ENCODE data around the gene CFAP46. TPM values are rescaled to one million over a fixed set of nuclear protein-coding genes. Genes with fewer than 3 reads are reported as not detected.

Gene CFAP46
- total RNA-seq, 1 donor from 2014 or later: 0.48 TPM

DNA sequence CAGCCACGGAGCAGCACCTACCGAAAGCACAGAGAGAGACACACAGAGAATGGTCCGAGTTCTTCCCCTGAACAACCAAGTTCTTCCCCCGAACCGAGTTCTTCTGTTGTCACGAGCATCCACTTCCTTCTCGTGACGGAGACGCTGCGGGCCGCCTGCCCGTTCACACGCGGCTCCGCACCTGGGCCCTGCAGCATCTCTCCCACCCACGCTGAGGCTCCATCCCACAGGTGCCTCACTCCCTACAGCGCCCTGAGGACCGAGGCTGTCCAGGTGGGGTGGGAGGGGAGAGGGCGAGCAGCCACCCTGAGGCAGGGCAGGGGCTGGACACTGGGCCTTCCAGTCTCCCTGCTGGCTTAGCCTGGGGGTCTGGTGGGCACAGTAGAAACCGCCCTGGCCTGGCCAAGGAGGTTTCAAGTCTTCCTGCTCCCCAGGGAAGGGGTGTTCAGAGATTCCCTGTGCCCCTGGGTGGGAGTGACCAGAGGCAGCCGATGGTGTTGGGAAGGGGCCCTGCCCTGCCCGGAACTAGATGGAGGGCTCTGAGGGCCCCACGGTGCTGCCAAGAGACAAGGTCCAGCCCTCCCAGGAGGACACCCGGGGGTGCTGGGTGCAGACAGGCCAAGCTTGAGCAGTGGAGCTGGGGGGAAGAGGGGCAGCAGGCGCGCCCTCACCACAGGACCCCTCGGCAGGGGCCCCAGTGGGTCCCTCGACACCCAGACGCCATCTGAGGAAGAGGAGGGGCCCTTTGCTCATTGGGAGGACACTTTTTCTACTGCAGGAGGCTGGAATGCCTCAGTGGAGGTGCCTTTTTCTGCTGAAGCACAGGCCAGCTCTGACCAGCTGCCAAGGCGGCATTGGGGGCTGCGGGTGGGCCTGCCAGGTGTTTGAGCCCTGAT is 151.2 kb downstream of the CFAP46 start:
- no peak for DNase-seq (ENCODE audit: low spot score)

DNA sequence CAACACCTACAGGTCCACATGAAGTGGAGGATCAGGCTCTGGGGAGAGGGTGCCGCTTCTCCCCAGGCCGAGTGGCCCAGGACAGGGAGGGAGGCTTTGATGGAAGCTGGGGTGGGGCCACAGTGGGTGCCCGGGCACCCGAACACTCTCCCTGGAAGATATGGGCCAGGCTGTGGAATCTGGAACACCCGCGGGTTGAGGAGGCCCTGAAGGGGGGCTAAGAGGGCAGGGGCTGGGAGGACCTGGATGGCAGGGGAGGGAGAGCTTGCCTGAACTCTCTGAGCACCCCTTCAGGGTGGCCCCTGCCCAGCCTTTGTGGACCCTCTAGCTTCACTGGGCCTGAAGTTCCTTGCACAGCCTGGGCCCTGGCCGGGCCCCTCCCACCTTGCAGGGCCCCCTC is 151.9 kb downstream of the CFAP46 start:
- no peak for DNase-seq (ENCODE audit: low spot score)

DNA sequence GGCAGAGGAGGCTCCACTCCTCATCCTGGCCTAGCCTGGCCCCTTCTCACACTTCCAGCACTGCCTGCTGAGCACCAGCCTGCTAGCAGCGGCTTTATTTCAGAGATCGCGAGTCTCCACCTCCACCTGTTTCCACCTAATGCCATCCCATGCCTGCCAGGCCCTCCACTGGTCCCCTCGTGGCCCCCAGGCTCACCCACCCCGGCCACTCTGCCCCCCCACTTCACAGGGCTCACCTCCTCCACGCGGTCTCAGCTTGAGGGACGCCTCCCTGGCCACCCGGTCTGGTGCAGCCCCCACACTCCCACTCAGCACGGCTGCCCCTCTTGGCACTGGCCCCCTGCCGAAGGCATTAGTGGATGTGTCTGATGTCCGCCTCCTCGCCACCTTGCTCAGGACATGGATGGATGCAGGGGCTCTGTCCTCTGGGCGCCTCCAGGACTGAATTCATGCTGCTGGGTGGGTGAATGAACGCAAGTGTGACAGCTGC is 152.7 kb downstream of the CFAP46 start:
- DNase-seq (ENCODE audit: low spot score): no peak

DNA sequence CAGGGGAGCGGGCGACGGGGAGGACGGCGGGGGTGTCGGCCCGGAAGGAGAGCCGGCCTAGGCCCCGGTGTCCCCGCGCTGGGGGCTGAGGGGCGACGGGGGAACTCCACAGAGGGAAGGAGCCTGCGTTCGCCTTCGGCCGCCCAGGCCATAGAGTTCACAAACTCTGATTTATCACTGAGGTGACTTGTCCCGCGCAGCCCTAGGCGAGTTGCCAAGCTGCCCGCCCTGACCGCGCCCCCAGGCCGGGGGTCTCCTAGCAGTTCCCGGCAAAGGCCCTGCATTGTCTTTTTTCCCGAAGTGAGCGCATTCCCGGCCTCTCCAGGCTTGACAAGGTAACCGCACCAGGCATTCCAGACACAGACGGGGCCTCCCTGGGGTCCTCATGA is 153.5 kb downstream of the CFAP46 start:
- no peak for DNase-seq (ENCODE audit: low spot score)

DNA sequence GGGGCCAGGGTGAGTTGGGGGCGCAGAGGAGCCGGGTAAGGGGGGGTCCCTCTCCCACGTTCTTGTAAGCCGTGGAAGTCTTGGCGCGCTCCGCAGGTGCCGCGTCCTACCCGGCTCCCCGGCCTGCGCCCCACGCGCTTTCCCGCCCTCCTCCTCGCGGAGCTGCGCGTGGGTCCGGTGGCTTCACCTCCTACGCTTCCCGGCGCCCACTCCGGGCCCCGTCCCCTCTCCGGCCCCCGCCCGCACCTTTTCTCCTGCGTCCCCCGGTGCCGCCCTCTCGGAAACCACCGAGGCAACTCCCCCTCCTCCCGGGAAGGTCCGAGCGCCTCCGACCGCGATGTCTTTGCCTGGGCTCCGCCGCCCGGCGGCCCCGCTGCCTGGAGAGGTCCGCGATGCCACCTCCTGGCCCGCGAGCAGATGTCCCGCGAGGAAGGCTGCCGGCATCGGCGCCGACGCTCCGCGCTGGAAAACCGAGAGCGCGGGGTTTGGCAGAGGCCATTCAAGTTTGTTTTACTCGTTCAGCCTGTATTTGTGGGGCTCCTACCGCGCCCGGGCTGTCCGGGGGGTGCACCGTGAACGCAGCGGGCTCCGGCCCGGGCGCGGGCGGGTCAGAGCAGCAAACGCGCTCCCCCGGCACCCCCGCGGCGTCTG is 154.1 kb downstream of the CFAP46 start:
- no peak for DNase-seq (ENCODE audit: low spot score)

DNA sequence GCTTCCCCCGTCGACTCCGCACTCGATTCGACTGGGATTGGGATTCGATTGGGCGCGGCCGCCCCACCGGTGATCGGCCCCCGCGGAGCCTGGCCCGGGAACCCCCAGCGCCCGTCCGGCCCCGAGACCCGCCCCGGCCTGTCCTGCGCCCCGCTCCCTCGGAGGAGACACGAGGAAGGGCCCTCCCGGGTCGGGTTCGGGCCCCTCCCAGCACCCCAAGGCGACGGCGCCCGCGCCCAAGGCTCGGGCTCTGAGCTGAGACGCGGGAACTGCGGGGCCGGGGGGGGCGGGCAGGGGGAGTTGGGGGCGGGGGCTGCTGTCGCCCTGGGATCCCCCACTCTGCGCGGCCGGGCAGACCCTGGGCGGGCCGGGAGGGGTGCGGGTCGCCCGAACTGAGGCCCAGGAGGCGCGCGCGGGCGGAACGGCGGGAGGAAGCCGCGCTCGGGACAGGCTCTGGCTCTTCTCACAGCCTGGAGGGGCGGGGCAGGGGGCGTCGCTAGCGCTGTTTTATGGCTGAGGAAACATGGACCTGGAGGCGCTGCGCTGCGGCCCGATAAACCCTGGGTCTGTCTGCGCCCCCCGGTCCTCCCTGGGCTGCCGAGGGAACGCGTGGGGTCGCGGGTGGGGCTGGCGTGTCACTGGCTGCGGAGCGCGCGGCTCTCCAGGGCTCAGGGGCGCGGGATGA is 154.7 kb downstream of the CFAP46 start:
- peak; percentile 27 for DNase-seq (ENCODE audit: low spot score)

DNA sequence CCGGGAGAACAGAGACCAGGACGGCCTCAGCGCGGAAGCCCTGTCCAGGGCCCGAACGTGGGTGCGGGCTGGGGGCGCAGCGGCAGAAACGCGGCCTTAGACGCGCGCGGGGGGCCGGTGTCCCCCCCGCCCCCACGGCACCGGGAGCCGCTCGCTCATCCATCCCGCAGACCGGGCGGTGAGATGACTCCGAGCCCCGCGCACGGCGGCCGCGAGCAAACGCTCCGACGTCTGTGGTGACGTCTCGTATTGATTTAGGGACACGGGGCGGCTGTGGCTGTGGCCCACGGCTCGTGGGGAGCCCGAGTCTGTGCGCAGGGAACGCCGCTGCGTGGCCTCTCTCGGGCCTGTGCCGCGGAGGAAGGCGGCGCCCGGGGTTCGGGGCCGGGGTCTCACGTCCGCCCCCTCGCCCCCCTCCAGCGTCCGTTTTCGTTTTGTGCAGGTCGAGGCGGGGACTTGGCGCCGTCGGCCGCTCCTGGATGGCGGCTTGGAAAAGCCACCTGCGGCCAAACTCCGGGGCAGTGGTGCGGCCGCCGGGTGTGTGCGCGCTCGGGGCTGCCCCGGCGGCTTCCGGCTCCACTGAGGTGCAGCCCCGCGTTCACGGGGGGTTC is 155.4 kb downstream of the CFAP46 start:
- DNase-seq (ENCODE audit: low spot score): no peak

DNA sequence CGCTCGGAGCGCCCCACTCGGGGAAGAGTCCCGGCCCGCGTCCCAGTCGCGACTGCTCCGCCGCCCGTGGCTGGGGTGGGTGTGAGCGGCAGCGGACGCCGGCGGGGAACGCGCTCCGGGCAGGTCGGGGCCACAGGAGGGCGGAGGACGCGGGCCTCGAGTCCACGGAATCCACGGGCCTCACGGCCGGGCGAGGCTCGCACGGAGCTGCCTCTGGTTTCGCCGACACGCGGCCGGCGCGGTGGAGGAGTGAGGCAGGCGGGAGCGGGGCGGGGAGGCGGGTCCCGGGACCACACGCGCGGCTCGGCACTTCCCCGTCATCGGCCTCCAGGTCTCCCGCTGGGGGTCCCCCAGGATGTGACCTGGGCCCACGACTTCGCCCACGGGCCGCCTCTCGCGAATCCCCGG is 155.9 kb downstream of the CFAP46 start:
- DNase-seq (ENCODE audit: low spot score): no peak

DNA sequence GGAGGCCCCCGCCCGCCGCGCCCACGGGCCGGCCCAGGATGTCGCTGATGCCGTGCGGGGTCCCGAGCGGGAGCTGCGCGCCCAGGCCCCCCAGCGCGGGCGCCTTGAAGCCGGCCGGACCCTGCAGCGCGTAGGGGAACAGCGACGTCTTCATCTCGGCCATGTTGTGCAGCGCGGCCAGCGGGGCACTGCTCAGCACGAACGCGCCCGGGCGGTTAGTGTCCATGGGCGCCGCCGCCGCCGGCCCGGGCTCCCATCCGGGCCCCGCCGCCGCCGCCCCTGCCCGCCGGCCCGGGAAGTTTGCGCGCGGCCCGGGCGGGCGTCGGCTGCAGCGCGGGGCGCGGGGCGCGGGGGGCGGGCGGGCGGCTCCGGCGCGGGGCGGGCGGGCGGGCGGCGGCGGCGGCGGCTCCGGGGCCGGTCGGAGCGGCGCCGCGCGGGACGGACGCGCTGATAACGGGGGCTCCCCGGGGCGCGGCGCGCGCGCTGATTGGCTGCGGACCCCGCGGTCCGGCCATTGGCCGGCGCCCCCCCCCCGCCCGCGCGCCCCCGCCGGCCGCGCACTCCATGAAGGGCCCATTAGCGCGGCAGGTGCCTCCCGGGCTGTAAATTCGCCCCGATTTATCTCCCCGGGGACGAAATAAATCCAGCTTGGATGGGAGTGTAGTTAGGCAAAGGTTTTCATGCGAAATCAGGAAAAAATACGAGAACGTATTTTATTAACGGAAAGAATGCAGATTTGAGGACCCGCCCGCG is 156.5 kb downstream of the CFAP46 start, which contains the start of gene NKX6-2:
TSS of gene NKX6-2 (minus strand) at position 425 of the 753 bp plus-strand sequence. CDS start at position 226, 199 bp downstream.
- no peak for DNase-seq (ENCODE audit: low spot score)

DNA sequence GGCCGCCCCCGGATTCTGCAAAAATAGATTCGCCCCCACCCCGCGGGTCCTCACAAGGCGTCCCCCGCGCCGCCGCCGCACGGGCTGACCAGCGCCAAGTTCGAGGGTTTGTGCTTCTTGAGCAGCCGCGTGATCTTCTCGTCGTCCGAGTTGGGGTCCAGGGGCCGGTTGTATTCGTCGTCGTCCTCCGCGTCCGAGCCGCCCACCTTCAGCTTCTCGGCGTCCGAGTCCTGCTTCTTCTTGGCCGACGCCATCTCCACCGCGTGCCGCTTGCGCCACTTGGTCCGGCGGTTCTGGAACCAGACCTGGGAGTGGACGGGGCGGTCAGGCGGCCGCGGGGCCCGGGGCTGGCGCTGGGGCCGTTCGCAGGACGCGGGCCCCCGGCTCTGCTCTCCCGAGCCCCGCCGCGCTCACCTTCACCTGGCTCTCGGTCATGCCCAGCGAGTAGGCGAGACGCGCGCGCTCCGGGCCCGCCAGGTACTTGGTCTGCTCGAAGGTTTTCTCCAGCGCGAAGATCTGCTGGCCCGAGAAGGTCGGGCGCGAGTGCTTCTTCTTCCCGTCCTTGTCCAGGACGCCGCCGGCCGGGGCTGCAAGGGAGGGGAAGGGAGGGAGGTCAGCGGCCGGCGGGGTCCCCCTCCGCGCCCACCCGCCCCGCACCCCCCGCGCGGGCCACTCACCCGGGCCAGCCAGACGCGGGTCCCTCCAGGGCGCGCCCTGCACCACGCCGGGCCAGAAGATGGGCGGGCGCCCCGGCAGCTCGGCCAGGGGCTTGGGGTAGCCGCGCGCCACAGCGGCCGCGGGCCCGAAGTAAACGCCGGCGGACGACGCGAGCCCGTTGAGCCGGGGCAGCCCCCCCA is 157.3 kb downstream of the CFAP46 start:
- DNase-seq (ENCODE audit: low spot score): no peak

DNA sequence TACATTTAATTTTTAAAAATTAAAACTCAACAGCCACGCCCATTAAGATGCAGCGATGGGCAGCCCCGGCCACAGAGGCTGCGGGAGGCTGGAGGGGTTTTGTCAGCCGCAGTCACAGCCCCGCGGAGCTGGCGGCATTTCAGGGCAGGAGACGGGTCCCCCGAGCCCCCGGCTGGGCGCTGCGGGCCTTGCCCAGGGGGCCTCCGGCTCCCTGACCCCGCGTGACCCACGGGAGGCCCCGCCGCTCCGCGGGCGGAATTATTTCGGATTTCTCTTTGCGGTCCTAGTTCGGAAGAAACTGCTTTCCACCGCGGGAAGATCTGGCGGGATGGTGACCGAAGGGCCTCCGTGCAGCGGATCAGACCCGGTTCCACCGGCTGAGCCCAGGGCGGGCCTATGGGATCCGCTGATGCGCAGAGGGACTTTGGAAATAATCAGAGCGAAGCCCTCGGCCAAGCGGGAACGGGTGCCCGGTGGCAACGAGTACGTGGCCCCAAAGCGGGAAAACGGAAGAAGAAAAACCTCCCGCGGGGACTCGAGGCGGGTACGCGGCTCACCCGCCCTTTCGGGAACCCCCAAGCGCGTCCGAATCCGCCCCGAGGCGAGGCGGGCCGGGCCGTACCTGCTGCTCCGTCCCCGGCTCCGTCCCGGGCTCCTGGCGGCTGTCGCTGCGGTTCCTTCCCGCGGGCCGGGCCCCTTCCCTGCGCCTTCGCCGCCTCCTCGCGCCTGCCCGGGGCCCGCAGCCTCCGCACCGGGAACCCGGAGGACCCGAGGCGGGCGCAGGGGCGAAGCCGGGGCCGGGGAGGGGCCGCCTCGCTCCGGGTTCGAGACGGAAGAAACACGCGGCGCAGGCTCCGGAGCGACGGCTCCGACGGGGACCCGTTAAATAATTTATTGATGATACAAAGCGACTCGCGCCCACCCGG is 158.2 kb downstream of the CFAP46 start:
- no peak for DNase-seq (ENCODE audit: low spot score)

DNA sequence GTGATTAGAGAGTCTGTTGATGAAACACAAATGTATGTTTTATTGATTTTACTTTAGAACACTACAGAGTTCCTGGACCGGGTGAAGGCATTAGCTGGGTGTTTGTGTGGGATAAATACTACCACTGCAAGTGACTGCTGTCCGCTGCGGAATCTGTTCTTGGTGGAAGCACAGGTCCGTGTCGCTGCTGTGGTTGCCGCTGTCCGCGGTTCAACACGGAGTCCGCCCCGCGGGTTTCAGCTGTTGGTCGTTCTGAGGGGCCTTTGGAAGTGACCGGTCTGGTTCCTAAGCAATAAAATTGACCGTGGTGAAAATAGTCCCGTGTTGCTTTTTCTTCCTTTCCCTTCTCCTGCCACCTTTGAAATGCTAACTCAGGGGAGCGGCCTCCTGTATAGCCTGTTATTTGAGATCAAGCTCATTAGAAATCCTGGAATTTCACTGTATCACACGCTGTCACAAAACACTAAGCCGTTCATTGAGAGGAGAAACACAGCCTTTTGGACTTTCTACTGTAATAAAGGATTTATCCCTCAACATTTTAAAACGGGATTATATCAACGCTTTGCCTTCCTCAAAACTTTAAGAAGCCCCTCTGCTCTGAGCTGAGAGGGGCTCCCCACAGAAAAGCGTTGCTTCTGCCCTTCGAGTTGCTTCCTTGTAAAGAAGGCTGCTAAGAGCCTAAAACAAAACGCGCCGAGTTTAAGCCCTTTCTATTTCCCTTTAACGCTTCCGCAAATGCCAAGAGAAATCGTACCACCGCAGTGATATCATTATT is 159.0 kb downstream of the CFAP46 start:
- DNase-seq (ENCODE audit: low spot score): no peak

DNA sequence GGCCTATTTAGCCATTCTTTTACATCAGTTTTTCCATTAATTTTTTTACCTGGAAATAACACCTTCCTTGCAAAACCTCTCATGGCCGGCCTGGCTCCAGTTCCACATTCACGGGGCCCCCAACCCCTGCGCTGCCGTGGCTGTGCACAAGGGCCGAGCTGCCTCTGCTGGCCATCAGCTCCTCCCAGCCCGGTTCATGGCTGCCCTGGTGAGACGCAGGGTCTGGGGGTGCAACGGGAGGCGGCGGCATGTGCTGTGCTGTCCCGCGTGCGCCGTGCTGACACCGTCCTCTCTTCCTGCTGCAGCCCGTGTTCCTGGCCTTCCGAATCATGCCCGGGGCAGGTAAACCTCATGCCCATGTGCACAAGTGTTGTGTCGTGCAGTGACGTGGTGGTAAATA is 160.8 kb downstream of the CFAP46 start:
- DNase-seq (ENCODE audit: low spot score): no peak

DNA sequence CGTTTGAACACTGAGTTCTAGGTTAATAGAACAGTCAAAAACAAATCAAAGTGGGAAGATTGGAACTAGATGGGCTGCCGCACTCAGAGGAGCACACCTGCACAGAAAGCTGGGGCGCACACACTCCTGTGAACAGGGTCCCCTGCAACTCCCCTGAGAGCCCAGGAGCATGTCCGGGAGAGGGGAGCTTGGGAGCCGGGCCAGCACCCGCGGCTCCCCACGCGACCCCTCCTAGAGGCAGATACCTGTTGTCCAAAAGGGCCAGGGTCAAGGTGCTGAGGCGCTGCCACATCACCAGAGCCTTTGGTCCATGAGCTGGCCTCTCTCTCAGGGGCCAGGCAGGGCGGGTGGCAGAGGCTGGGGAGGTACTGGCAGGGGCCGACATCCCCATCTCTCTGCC is 162.0 kb downstream of the CFAP46 start:
- DNase-seq (ENCODE audit: low spot score): no peak

DNA sequence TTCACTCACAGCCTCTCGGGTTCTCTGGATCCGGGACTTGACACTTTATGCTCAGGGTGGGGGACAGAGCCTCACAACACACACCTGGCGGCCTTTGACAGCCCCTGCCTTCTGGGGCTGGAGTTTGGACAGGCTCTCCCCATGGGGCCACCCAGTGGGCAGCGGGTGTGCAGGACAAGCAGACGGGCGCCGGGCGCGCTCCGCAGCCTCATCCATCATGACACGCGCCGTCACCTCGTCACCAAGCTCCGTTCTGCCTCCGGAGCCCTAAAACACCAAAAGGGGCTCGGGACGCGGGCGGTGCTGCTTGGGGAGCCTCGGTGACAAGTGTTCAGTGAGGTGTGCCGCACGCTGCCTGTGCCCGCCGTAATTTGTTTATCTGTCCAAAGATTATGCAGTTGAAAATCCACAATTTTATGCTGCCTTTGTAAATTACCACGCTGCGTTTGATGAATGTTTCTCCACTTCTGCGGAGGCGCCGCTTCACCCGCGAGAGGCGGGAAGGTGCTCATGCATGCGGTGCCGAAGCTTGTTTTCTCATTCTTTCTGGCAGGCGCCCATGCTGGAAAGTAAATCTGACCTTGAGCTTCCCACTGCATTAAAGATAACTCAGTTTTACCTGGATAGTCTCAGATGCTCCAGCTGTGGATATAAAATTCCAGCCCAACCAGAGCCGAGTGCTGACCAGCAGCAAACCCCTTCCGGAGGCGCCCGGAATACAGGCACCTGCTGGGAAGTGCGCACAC is 162.6 kb downstream of the CFAP46 start:
- no peak for DNase-seq (ENCODE audit: low spot score)

DNA sequence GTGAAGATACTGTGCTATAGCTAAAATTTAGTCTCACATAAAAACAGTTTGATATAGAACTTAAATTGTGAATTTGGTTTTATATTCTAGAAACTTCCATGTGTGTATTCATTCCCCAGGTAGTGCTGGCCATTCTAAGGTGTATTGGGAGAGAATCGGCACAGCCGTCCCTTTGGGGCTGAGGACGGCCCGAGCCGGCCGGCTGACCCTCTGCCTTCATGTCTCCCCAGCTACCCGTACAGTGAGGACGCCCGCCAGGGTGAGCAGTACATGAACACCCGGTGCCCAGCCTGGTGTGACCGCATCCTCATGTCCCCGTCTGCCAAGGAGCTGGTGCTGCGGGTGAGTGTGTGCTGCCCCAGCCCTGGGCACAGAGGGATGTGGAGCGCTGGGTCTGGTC is 164.9 kb downstream of the CFAP46 start:
- no peak for DNase-seq (ENCODE audit: low spot score)

DNA sequence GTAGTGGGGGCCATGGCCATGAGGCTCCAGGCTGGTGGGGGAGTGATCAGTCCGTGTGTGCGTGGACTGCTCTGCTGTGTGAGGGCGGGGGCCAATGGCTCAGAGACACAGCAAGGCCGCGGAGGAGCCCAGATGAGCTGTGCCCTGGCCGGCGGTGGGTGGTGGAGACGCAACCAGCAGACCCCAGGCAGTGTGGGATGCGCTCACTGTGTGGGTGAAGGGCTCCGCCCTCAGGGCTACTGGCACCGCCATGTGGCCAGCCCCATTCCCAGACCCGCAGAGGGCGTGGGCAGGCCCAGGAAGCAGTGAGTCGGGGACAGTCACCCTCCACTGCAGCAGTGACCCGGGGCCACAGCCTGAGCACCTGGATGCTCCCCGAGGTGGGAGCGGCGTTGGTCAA is 165.5 kb downstream of the CFAP46 start:
- DNase-seq (ENCODE audit: low spot score): no peak
